ENCODE measurements around the gene AJM1.
"Not testable (repeated sequence)": the region's sequence is repeated elsewhere in the genome, so short reads cannot be mapped to it uniquely, and the experiment has no call there.

AJM1 gene

DNA sequence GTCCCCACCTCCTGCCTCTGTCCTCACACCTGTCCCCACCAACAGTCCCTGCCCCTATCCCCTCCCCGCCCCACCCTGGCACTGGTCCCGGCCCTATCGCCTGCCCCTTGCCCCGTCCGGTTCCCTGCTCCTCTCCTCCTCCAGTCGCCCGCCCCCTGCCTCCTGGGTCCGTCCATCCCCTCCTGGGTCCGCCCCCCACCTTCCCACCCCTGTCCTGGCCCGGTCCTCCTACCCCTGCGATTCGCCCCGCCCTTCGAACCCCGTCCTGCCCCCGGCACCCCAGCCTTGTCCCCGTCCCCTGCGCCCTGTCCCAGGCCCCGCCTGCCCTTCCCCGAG is 23.5 kb downstream of the AJM1 start:
- Mint-ChIP-seq H3K27me3 (ENCODE audit: low read depth) (no peaks in the 10 kb centered on the region), H3K36me3 (ENCODE audit: low read depth) (peaks cover 19% of the 10 kb centered on the region), H3K4me1 (ENCODE audit: low read depth) (peaks cover 13% of the 10 kb centered on the region), H3K9me3 (no peaks in the 10 kb centered on the region), H3K27ac (peak overlapping the region; percentile 89), H3K4me3 (peak overlapping the region; percentile 89)
- DNase-seq (ENCODE audit: low spot score), result no peak

- peak overlapping the region; percentile 75 for H3K4me3 Mint-ChIP-seq
- peak overlapping the region; percentile 20 for H3K27ac Mint-ChIP-seq
- H3K4me1 Mint-ChIP-seq (ENCODE audit: low read depth), result peaks cover 13% of the 10 kb centered on the region
- peaks cover 17% of the 10 kb centered on the region for H3K36me3 Mint-ChIP-seq (ENCODE audit: low read depth)
- not testable (repeated sequence) for DNase-seq (ENCODE audit: low spot score); H3K27me3 Mint-ChIP-seq (ENCODE audit: low read depth); H3K9me3 Mint-ChIP-seq
These were observed 24.7 kb downstream of the AJM1 start for GRCh38 chr9:136866898-136867421.

DNA sequence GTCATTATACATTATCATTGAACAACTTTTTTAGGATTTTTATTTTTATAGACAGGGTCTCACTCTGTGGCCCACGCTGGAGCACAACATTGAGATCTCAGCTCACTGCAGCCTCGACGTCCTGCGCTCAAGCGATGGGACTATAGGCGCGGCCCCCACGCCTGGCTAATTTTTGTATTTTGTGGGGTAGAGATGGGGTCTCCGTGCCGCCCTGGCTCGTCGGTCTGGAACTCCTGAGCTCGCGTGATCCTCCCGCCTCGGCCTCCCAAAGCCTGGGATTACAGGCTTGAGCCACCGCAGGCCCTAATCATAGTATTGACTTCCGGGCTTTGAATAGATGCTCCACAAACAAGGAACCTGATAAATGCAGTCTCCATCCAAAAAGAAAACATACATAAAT is 25.2 kb downstream of the AJM1 start:
- peaks cover 12% of the 10 kb centered on the region for H3K36me3 Mint-ChIP-seq (ENCODE audit: low read depth)
- peak overlapping the region; percentile 75 for H3K4me3 Mint-ChIP-seq
- no peaks in the 10 kb centered on the region for H3K27me3 Mint-ChIP-seq (ENCODE audit: low read depth)
- peaks cover 5% of the 10 kb centered on the region for H3K9me3 Mint-ChIP-seq
- no peak for DNase-seq (ENCODE audit: low spot score)
- H3K4me1 Mint-ChIP-seq (ENCODE audit: low read depth), result peaks cover 13% of the 10 kb centered on the region
- no peak overlapping the region for H3K27ac Mint-ChIP-seq

GRCh38 chr9:136867917-136868316 is 25.6 kb downstream of the AJM1 start:
- no peaks in the 10 kb centered on the region for H3K27me3 Mint-ChIP-seq (ENCODE audit: low read depth)
- peaks cover 9% of the 10 kb centered on the region for H3K9me3 Mint-ChIP-seq
- H3K4me1 Mint-ChIP-seq (ENCODE audit: low read depth), result peaks cover 13% of the 10 kb centered on the region
- peaks cover 12% of the 10 kb centered on the region for H3K36me3 Mint-ChIP-seq (ENCODE audit: low read depth)
- peak overlapping the region; percentile 75 for H3K4me3 Mint-ChIP-seq
- DNase-seq (ENCODE audit: low spot score), result no peak
- no peak overlapping the region for H3K27ac Mint-ChIP-seq

GRCh38 chr9:136868644-136869043 is 26.4 kb downstream of the AJM1 start:
- H3K27ac Mint-ChIP-seq, result no peak overlapping the region
- DNase-seq (ENCODE audit: low spot score), result no peak
- peaks cover 13% of the 10 kb centered on the region for H3K4me1 Mint-ChIP-seq (ENCODE audit: low read depth)
- no peaks in the 10 kb centered on the region for H3K27me3 Mint-ChIP-seq (ENCODE audit: low read depth)
- peak overlapping the region; percentile 29 for H3K4me3 Mint-ChIP-seq
- H3K9me3 Mint-ChIP-seq, result peaks cover 9% of the 10 kb centered on the region
- peaks cover 6% of the 10 kb centered on the region for H3K36me3 Mint-ChIP-seq (ENCODE audit: low read depth)

DNA sequence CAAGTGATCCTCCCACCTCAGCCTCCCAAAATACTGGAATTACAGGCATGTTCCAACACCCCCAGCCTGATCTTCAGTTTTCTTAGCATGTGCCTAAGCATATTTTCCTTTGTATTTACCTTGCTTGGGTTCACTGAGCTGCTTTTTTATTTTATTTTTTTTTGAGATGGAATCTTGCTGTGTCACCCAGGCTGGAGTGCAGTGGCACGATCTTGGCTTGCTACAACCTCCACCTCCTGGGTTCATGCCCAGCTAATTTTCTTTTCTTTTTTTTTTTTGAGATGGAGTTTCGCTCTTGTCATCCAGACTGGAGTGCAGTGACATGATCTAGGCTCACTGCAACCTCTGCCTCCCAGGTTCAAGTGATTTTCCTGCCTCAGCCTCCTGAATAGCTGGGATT is 27.3 kb downstream of the AJM1 start:
- not testable (repeated sequence) for H3K4me1 Mint-ChIP-seq (ENCODE audit: low read depth); DNase-seq (ENCODE audit: low spot score); H3K9me3 Mint-ChIP-seq; H3K36me3 Mint-ChIP-seq (ENCODE audit: low read depth); H3K27me3 Mint-ChIP-seq (ENCODE audit: low read depth); H3K27ac Mint-ChIP-seq; H3K4me3 Mint-ChIP-seq

DNA sequence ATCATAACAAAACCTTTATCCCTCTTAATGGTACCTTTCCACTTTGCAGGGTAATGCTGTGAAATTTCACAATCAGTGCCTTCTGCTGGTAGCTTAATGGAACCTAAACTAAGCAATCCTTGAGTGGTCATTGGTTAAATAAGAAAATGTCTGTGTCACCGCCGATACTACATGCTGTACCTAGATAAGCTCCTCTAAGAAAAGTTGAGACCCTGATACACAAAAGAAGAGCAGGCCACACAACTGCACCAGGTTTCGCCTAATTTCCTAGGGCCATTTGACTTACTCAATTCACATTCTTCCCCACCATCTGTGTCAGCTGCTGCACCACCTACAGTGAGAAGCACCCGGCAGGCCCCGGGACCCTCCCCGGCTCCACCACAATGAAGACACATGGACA is 32.9 kb downstream of the AJM1 start:
- H3K4me1 Mint-ChIP-seq (ENCODE audit: low read depth), result peaks cover under 1% of the 10 kb centered on the region
- no peaks in the 10 kb centered on the region for H3K27me3 Mint-ChIP-seq (ENCODE audit: low read depth)
- no peaks in the 10 kb centered on the region for H3K36me3 Mint-ChIP-seq (ENCODE audit: low read depth)
- DNase-seq (ENCODE audit: low spot score), result no peak
- peaks cover 9% of the 10 kb centered on the region for H3K9me3 Mint-ChIP-seq
- H3K4me3 Mint-ChIP-seq, result no peak overlapping the region
- no peak overlapping the region for H3K27ac Mint-ChIP-seq

GRCh38 chr9:136876476-136876875 is 34.2 kb downstream of the AJM1 start:
- Mint-ChIP-seq H3K27me3 (ENCODE audit: low read depth) (no peaks in the 10 kb centered on the region), H3K4me3 (no peak overlapping the region), H3K9me3 (peaks cover 7% of the 10 kb centered on the region), H3K36me3 (ENCODE audit: low read depth) (no peaks in the 10 kb centered on the region), H3K4me1 (ENCODE audit: low read depth) (peaks cover 7% of the 10 kb centered on the region), H3K27ac (no peak overlapping the region)
- no peak for DNase-seq (ENCODE audit: low spot score)

DNA sequence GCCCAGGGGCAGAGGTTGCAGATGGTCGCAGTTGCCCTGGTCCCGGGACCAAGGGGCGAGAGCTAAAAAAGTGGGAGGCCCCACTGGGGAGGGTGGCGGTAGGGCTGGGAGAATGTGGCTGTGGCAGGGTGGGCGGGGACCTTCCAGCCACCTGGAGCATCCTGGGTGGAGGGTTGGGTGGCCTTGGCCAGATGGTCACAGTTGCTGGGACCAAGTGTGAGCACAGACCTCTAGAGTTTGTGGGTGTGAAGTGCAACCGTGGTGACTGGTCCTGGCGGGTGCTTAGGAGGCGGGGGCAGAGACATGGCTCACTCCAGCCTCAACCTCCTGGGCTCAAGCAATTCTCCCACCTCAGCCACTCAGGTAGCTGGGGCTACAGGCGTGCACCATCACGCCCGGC is 38.4 kb downstream of the AJM1 start:
- H3K27ac Mint-ChIP-seq, result peak overlapping the region; percentile 71
- no peak for DNase-seq (ENCODE audit: low spot score)
- H3K4me1 Mint-ChIP-seq (ENCODE audit: low read depth), result peaks cover 32% of the 10 kb centered on the region
- H3K9me3 Mint-ChIP-seq, result no peaks in the 10 kb centered on the region
- H3K27me3 Mint-ChIP-seq (ENCODE audit: low read depth), result no peaks in the 10 kb centered on the region
- H3K4me3 Mint-ChIP-seq, result no peak overlapping the region
- H3K36me3 Mint-ChIP-seq (ENCODE audit: low read depth), result peaks cover 6% of the 10 kb centered on the region

DNA sequence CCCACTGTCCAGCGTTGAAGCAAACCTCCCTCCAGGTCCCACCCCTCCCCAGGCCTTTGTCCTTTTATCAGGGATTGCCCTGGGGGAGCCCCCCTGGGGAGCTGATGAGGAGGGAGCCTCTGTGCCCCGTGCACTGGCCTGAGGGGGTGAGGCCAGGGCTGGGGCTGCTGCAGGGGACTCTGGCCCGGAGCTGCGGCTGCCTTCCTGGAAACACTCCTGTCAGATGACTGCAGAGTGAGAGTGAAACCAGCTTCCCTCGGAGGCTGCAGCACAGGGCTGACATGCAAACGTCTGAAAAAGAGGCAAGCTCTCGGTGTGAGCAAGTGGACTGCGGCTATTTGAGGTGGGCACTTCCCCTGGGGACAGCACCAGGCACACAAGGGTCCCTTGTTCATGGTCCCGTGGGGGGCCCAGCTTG is 39.4 kb downstream of the AJM1 start:
- H3K4me1 Mint-ChIP-seq (ENCODE audit: low read depth), result peaks cover 32% of the 10 kb centered on the region
- peak; percentile 73 for DNase-seq (ENCODE audit: low spot score)
- peak overlapping the region; percentile 80 for H3K4me3 Mint-ChIP-seq
- H3K27me3 Mint-ChIP-seq (ENCODE audit: low read depth), result no peaks in the 10 kb centered on the region
- no peaks in the 10 kb centered on the region for H3K9me3 Mint-ChIP-seq
- H3K27ac Mint-ChIP-seq, result peak overlapping the region; percentile 90
- H3K36me3 Mint-ChIP-seq (ENCODE audit: low read depth), result peaks cover 6% of the 10 kb centered on the region

DNA sequence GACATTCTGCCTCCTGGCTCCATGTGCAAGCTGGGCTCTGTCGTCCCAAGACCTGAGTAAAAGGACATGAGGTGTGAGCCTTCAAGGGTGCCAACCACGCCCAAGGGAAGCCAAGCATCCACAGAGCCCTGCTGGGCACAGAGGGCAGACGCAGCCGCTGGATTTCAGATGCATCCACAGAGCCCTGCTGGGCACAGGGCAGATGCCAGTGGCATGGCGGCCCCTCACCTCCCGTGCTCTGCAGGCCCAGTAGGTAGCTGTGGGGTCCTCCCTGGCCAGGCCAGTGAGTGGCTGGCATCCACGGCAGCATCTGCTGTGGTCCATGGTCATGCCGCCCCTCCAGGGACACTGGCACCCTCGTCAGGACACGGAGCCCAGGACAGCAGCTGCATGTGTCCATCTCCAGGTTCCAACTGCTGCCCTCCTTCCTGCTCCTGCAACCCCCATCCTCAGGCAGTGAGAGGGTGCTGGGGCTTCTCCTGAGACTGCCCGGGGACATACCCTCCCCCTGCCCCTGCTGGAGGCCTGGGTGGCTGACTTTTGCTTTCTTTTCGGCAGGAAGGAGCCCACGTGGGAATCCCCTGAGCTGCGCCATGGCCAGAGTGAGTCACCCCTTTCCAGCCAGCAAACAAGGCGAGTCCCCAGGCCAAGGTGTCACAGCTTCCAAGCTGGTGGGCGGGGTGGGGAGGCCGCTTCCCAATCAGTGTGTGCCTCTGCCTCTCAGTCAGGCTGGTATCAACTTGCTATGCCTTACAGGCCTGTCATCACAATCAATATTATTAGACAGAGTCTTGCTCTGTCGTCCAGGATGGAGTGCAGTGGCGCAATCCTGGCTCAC is 40.0 kb downstream of the AJM1 start:
- peak overlapping the region; percentile 90 for H3K27ac Mint-ChIP-seq
- peaks cover 8% of the 10 kb centered on the region for H3K36me3 Mint-ChIP-seq (ENCODE audit: low read depth)
- peak; percentile 94 for DNase-seq (ENCODE audit: low spot score)
- H3K4me1 Mint-ChIP-seq (ENCODE audit: low read depth), result peaks cover 35% of the 10 kb centered on the region
- no peaks in the 10 kb centered on the region for H3K27me3 Mint-ChIP-seq (ENCODE audit: low read depth)
- H3K4me3 Mint-ChIP-seq, result peak overlapping the region; percentile 80
- H3K9me3 Mint-ChIP-seq, result no peaks in the 10 kb centered on the region

DNA sequence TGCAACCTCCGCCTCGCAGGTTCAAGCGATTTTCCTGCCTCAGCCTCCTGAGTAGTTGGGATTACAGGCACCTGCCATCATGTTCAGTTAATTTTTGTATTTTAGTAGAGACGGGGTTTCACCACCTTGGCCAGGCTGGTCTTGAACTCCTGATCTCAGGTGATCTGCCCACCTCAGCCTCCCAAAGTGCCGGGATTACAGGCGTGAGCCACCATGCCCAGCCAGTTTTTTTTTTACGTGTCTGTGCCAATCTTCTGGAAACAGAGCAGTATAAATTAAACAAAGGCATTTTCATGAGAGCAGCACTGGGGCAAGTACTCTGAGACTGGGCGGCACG is 40.6 kb downstream of the AJM1 start:
- peaks cover 39% of the 10 kb centered on the region for H3K4me1 Mint-ChIP-seq (ENCODE audit: low read depth)
- DNase-seq (ENCODE audit: low spot score); H3K9me3 Mint-ChIP-seq; H3K36me3 Mint-ChIP-seq (ENCODE audit: low read depth); H3K27me3 Mint-ChIP-seq (ENCODE audit: low read depth): not testable (repeated sequence)
- peak overlapping the region; percentile 90 for H3K27ac Mint-ChIP-seq
- peak overlapping the region; percentile 80 for H3K4me3 Mint-ChIP-seq

DNA sequence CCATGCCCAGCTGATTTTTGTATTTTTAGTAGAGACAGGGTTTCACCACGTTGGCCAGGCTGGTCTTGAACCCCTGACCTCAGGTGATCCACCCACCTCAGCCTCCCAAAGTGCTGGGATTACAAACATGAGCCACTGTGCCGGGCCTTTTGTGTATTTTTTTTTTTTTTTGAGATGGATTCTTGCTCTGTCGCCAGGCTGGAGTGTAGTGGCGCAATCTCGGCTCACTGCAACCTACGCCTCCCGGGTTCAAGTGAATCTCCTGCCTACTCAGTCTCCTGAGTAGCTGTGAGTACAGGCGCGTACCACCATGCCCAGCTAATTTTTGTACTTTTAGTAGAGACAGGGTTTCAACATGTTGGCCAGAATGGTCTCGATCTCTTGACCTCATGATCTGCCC is 41.4 kb downstream of the AJM1 start:
- DNase-seq (ENCODE audit: low spot score); H3K27me3 Mint-ChIP-seq (ENCODE audit: low read depth); H3K9me3 Mint-ChIP-seq: not testable (repeated sequence)
- peak overlapping the region; percentile 80 for H3K4me3 Mint-ChIP-seq
- peaks cover 11% of the 10 kb centered on the region for H3K36me3 Mint-ChIP-seq (ENCODE audit: low read depth)
- peak overlapping the region; percentile 90 for H3K27ac Mint-ChIP-seq
- peaks cover 40% of the 10 kb centered on the region for H3K4me1 Mint-ChIP-seq (ENCODE audit: low read depth)

DNA sequence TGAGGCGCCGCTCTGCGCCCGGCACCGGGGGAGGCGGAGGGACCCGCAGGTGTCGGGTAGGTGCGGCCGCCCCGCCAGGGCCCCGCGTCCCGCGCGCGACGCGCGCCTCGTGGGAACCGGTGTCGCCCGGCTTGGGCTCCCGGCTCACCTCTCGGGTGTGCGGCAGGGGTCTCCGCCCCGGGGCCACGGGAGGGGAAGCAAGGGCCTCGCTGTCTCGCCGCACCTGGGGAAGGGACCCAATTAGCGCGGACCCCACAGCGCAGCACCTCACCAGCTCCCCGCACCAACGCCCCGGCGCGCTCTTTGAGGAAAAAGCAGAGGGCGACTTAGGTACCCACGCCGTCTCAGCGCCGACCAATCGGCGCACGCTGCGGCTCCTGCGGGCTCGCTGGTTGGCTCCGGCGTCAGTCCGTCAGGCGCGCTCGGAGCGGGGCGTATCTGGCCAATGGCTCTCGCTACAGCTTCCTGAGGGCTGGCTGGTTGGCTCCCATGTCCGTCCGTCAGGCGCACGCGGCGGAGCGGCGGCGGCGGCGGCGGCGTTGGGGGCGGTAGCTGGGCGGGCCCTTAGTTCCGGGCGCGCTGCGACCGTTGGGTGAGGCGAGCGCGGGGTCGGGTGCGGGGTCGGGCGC is 43.8 kb downstream of the AJM1 start, which contains the start of gene TRAF2:
Gene TRAF2, plus strand, starts transcription at position 567 of the 629 bp plus-strand sequence. CDS start 12,225 bp downstream, outside the sequence.
- peaks cover 14% of the 10 kb centered on the region for H3K36me3 Mint-ChIP-seq (ENCODE audit: low read depth)
- DNase-seq (ENCODE audit: low spot score), result peak; percentile 99
- H3K4me3 Mint-ChIP-seq, result peak within 1 kb of the TSS; percentile 98
- H3K4me1 Mint-ChIP-seq (ENCODE audit: low read depth), result peaks cover 37% of the 10 kb centered on the region
- H3K9me3 Mint-ChIP-seq, result no peaks in the 10 kb centered on the region
- H3K27me3 Mint-ChIP-seq (ENCODE audit: low read depth), result no peaks in the 10 kb centered on the region
- H3K27ac Mint-ChIP-seq, result peak within 1 kb of the TSS; percentile 90

All from T-helper 2 cell treated with Interferon-gamma antibody and Interleukin-4, amounts not matched to agents 5 μg/mL and 100 μg/mL, for 36 hours (primary cell).